Neural cell (in vitro differentiated cells): ENCODE measurements around the gene CLIP1. TPM values are rescaled to one million over a fixed set of nuclear protein-coding genes. Genes with fewer than 3 reads are reported as not detected.

Source experiments
- H2AFZ ChIP-seq: fragments of 200-600, 300-800 bp; sonication (generic), shearing (Covaris generic); 2 replicates; pipeline ENCODE4 v1.6.0; 2014; ENCODE audit warnings: low read depth, mild to moderate bottlenecking, antibody characterized with exemption, low read length, moderate library complexity
- H3F3A ChIP-seq: fragments of 200-600 bp; shearing (Covaris generic); 2 replicates; pipeline ENCODE4 v1.6.1; 2016; ENCODE audit warnings: mild to moderate bottlenecking, moderate library complexity, mixed read lengths, antibody characterized with exemption, low read length; ENCODE audit not compliant: insufficient read depth, poor library complexity, severe bottlenecking
- H3K27ac ChIP-seq: fragments of 200-600, 300-800 bp; sonication (generic), shearing (Covaris generic); 2 replicates; pipeline ENCODE4 v1.5.1; 2014; ENCODE audit warnings: mild to moderate bottlenecking, low read length, moderate library complexity
- H3K27me3 ChIP-seq: fragments of 300-800, 200-600 bp; sonication (generic), shearing (Covaris generic); 2 replicates; pipeline ENCODE4 v1.6.0; 2014; ENCODE audit warnings: mild to moderate bottlenecking, low read depth, low read length, moderate library complexity; ENCODE audit not compliant: insufficient read depth
- H3K36me3 ChIP-seq: fragments of 300-800, 200-600 bp; sonication (generic), shearing (Covaris generic); 2 replicates; pipeline ENCODE4 v1.5.1; 2014; ENCODE audit warnings: mild to moderate bottlenecking, antibody characterized with exemption, low read length, moderate library complexity; ENCODE audit not compliant: insufficient read depth
- H3K4me2 ChIP-seq: fragments of 300-800, 200-600 bp; sonication (generic), shearing (Covaris generic); 2 replicates; pipeline ENCODE4 v1.6.0; 2014; ENCODE audit warnings: mild to moderate bottlenecking, low read length
- H3K4me3 ChIP-seq: fragments of 300-800, 200-600 bp; sonication (generic), shearing (Covaris generic); 2 replicates; pipeline ENCODE4 v1.5.1; 2014; ENCODE audit warnings: mild to moderate bottlenecking, low read length, moderate library complexity
- H3K79me2 ChIP-seq: fragments of 200-600 bp; shearing (Covaris generic); replicated peaks from 2 replicates; pipeline ENCODE4 v1.6.0; 2014; ENCODE audit warnings: mild to moderate bottlenecking, low read length, moderate library complexity; ENCODE audit not compliant: insufficient read depth
- H3K9ac ChIP-seq: fragments of 300-800, 200-600 bp; sonication (generic), shearing (Covaris generic); 2 replicates; pipeline ENCODE4 v1.6.1; 2016; ENCODE audit warnings: mild to moderate bottlenecking, low read length, mixed read lengths
- H3K9me2 ChIP-seq: fragments of 200-600 bp; shearing (Covaris generic); 2 replicates; pipeline ENCODE4 v1.6.1; 2016; ENCODE audit warnings: mild to moderate bottlenecking, low read length, mixed read lengths; ENCODE audit not compliant: insufficient read depth
- H3K9me3 ChIP-seq: fragments of 200-600, 300-800 bp; sonication (generic), shearing (Covaris generic); 2 replicates; pipeline ENCODE4 v1.6.1; 2016; ENCODE audit warnings: mild to moderate bottlenecking, mixed run types, low read length, moderate library complexity, mixed read lengths
- H4K20me1 ChIP-seq: fragments of 200-600 bp; shearing (Covaris generic); 2 replicates; pipeline ENCODE4 v1.6.1; 2016; ENCODE audit warnings: mild to moderate bottlenecking, mixed run types; ENCODE audit not compliant: insufficient read depth
- EP300 ChIP-seq: fragments of 450-650 bp; conservative IDR thresholded peaks from 2 replicates; pipeline ENCODE4 v1.6.1; 2014; ENCODE audit warnings: antibody characterized with exemption, mild to moderate bottlenecking, moderate library complexity; ENCODE audit not compliant: poor library complexity, severe bottlenecking
- EZH2 ChIP-seq: fragments of 200-600, 300-800 bp; shearing (Covaris generic), sonication (generic); IDR thresholded peaks from 2 replicates; pipeline ENCODE4 v1.6.1; 2014; ENCODE audit warnings: antibody characterized with exemption, low read length, borderline replicate concordance, mild to moderate bottlenecking; ENCODE audit not compliant: insufficient read depth, poor library complexity, severe bottlenecking
- MXI1 ChIP-seq: fragments of 450-650 bp; conservative IDR thresholded peaks from 2 replicates; pipeline ENCODE4 v1.6.1; 2014; ENCODE audit warnings: antibody characterized with exemption, mild to moderate bottlenecking; ENCODE audit not compliant: poor library complexity, severe bottlenecking
- POLR2AphosphoS5 ChIP-seq: IDR thresholded peaks from 2 replicates; pipeline ENCODE4 v1.6.1; 2012
- RAD21 ChIP-seq: fragments of 450-650 bp; conservative IDR thresholded peaks from 2 replicates; pipeline ENCODE4 v1.6.1; 2014; ENCODE audit warnings: antibody characterized with exemption, mild to moderate bottlenecking, moderate library complexity
- REST ChIP-seq: IDR thresholded peaks from 2 replicates; pipeline ENCODE4 v1.6.1; 2012; ENCODE audit warnings: borderline replicate concordance
- SMC3 ChIP-seq: fragments of 450-650 bp; conservative IDR thresholded peaks from 2 replicates; pipeline ENCODE4 v1.6.1; 2014; ENCODE audit warnings: antibody characterized with exemption, mild to moderate bottlenecking, moderate library complexity; ENCODE audit not compliant: poor library complexity
- TAF1 ChIP-seq: IDR thresholded peaks from 2 replicates; pipeline ENCODE4 v1.6.1; 2012; ENCODE audit warnings: low read depth
- polyA plus RNA-seq: library from polyadenylated mRNA; depleted of rRNA; stranded (reverse); fragments of >200 nt; gene quantifications from 2 replicates; pipeline ENCODE4 v1.2.3, GENCODE V29; 2014
- TF ChIP-seq, protein P1 (sequence below): fragments of 450-650 bp; IDR thresholded peaks from 2 replicates; pipeline ENCODE4 v1.5.1; 2014; ENCODE audit warnings: antibody characterized with exemption, mild to moderate bottlenecking, moderate library complexity; ENCODE audit not compliant: poor library complexity, severe bottlenecking

CLIP1 gene
- polyA plus RNA-seq, 1 donor from 2014 or later, result 67.4 TPM

DNA sequence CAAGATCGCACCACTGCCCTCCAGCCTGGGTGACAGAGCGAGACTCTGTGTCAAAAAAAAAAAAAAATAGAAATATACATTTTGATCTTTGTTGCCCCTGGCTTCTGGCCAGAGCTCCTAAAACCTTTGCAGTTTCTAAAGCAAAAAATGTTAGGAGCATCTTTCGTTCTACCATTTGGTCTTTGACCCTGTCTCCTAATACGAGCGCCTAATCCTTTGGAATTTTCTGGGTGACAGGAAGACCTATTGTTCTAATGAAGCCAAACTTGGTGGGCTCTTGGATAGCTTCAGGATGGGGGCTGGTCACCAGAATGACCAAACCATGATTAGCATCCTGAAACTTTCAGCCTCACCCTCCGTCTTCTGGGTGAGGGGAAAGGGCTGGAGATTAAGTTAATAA lies 32.3 kb upstream of the CLIP1 start:
- Histone ChIP-seq H3K4me2 (no peak overlapping the region), H2AFZ (no peak overlapping the region), H3K27ac (no peak overlapping the region)

GRCh38 chr12:122454250-122454721 lies 31.8 kb upstream of the CLIP1 start:
- no peak overlapping the region for H3K4me2 ChIP-seq
- H3K36me3 ChIP-seq, result no peaks in the 10 kb centered on the region
- no peak overlapping the region for H3K4me3 ChIP-seq
- TF ChIP-seq EP300, result no peak
- TF ChIP-seq, protein P1, sequence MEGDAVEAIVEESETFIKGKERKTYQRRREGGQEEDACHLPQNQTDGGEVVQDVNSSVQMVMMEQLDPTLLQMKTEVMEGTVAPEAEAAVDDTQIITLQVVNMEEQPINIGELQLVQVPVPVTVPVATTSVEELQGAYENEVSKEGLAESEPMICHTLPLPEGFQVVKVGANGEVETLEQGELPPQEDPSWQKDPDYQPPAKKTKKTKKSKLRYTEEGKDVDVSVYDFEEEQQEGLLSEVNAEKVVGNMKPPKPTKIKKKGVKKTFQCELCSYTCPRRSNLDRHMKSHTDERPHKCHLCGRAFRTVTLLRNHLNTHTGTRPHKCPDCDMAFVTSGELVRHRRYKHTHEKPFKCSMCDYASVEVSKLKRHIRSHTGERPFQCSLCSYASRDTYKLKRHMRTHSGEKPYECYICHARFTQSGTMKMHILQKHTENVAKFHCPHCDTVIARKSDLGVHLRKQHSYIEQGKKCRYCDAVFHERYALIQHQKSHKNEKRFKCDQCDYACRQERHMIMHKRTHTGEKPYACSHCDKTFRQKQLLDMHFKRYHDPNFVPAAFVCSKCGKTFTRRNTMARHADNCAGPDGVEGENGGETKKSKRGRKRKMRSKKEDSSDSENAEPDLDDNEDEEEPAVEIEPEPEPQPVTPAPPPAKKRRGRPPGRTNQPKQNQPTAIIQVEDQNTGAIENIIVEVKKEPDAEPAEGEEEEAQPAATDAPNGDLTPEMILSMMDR, result no peak
- TF ChIP-seq MXI1, result no peak
- TF ChIP-seq TAF1, result no peak
- TF ChIP-seq EZH2, result no peak
- TF ChIP-seq SMC3, result no peak
- no peak for TF ChIP-seq REST
- TF ChIP-seq POLR2AphosphoS5, result no peak
- TF ChIP-seq RAD21, result no peak
- H3K79me2 ChIP-seq, result no peaks in the 10 kb centered on the region
- H4K20me1 ChIP-seq, result no peaks in the 10 kb centered on the region
- H3K27me3 ChIP-seq, result no peaks in the 10 kb centered on the region
- no peak overlapping the region for H2AFZ ChIP-seq
- H3F3A ChIP-seq, result no peaks in the 10 kb centered on the region
- no peak overlapping the region for H3K9ac ChIP-seq
- H3K9me3 ChIP-seq, result no peaks in the 10 kb centered on the region
- H3K9me2 ChIP-seq, result no peaks in the 10 kb centered on the region
- no peak overlapping the region for H3K27ac ChIP-seq

More for the DNA sequence above, 32.3 kb upstream of the CLIP1 start:
- H3K9me2 ChIP-seq, result no peaks in the 10 kb centered on the region
- no peak overlapping the region for H3K9ac ChIP-seq
- H3K4me3 ChIP-seq, result no peak overlapping the region
- H3K36me3 ChIP-seq, result no peaks in the 10 kb centered on the region
- H3F3A ChIP-seq, result no peaks in the 10 kb centered on the region
- no peaks in the 10 kb centered on the region for H4K20me1 ChIP-seq
- TF ChIP-seq TAF1, result no peak
- TF ChIP-seq EZH2, result no peak
- TF ChIP-seq POLR2AphosphoS5, result no peak
- TF ChIP-seq, protein P1, result no peak
- no peak for TF ChIP-seq SMC3
- TF ChIP-seq RAD21, result no peak
- TF ChIP-seq EP300, result no peak
- no peak for TF ChIP-seq REST
- H3K79me2 ChIP-seq, result no peaks in the 10 kb centered on the region
- H3K9me3 ChIP-seq, result no peaks in the 10 kb centered on the region
- H3K27me3 ChIP-seq, result no peaks in the 10 kb centered on the region
